GM12873 (cell line): ENCODE results near the gene HSPBP1.

Experiments used
- CTCF ChIP-seq: IDR thresholded peaks from 2 replicates; pipeline ENCODE4 v1.5.1; 2012; ENCODE audit warnings: low read depth, mild to moderate bottlenecking, moderate library complexity, low read length, control low read depth; ENCODE audit not compliant: insufficient read depth; ENCODE audit errors: missing control alignments

Gene HSPBP1

DNA sequence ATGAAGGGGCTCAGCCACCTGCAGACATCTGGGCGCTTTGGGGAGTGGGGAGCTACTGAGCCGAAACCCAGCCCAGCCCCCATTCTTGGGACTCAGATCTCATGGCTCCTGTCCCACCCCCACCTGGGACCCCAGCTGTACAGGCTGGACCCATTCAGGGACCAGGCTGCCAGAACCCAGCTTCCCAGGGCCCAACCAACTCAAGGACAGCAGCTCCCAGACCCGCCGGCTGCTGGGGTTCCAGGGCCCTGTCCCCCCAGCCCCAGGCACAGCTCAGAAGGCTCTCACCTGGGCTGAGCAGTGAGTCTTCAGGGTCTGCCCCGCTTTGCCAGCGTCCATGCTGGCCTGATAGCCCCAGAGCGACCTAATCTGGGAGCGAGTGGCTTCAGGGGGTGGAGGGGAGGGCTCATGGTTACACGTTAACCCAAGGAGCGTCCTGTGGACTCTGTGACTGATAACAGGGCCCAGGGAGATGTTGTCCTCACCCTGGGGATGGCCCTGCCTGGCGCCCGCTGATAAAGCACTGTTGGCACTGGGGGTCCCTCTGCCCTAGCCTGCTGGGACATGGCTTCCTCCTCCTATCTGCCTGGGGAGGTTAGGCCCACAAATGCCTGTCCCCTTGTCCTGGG lies 51.4 kb downstream of the HSPBP1 start, which contains the start of gene TMEM86B:
Gene TMEM86B, minus strand, starts transcription at position 361 of the 629 bp plus-strand sequence. Its CDS starts 22 bp downstream, at position 339.
- no peak for TF ChIP-seq CTCF

- TF ChIP-seq CTCF: no peak
Measured at GRCh38 chr19:55228015-55228391, 51.9 kb downstream of the HSPBP1 start.

GRCh38 chr19:55227241-55228014 lies 52.5 kb downstream of the HSPBP1 start:
- no peak for TF ChIP-seq CTCF

GRCh38 chr19:55226788-55227187 lies 53.1 kb downstream of the HSPBP1 start:
- no peak for TF ChIP-seq CTCF

DNA sequence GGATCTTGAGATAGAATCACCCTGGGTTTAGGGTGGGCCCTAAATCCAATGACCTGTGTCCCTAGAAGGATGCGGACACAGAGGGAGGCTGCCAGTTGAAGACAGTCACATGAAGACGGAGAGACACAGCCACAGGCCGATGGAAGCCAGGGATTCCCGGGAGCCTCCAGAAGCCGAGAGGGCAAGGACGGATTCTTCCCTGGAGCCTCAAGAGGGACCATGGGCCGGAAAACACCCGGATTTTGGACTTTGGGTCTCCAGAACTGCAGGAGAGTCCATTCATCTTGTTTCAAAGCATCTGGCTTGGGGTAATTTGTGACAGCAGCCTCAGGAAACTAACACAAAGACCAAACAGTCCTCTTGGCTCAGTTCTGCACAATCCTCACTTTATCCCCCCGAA lies 53.6 kb downstream of the HSPBP1 start:
- no peak for TF ChIP-seq CTCF

DNA sequence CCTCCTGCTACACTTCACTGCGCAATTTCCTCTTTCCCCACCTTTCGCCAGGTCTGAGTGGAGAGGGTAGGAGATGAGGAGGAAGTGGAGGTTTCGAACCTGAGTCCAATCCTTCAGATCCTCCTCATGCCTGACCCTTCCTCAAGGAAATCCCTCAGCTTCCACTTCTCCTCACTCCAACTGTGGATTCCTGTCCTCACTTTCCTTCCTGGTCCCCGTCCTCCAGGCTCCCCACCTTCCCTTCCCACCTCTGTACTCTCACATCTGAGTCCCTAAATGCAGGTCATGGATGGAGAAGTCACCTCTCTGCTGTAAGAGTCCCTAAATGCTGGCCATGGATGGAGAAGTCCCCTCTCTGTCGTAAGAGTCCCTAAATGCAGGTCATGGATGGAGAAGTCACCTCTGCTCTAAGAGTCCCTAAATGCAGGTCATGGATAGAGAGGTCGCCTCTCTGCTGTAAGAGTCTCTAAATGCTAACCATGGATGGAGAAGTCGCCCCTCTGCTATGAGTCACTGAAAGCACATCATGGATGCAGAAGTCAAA lies 54.4 kb downstream of the HSPBP1 start:
- TF ChIP-seq CTCF: no peak

- TF ChIP-seq CTCF: no peak
Measured at GRCh38 chr19:55224038-55224665, 55.8 kb downstream of the HSPBP1 start.
